NCI-H2196 treated with DMSO at 0.1 percent for 48 hours (cell line): ENCODE data around the gene WNT10A.
A peak's percentile ranks its signal among the peaks of the same experiment; 100 is the strongest.

Experiments used
- DNase-seq: peaks from one replicate; lab custom pipeline; 2025; ENCODE audit not compliant: unreplicated experiment; lab: John Stamatoyannopoulos, UW

The WNT10A gene

GRCh38 chr2:218876562-218877219 is 4.0 kb upstream of the WNT10A start:
- DNase-seq, result peak; percentile 53

- DNase-seq, result no peak
Measured at GRCh38 chr2:218877331-218877730, 3.3 kb upstream of the WNT10A start.

GRCh38 chr2:218877891-218878290 is 2.8 kb upstream of the WNT10A start:
- DNase-seq, result no peak

GRCh38 chr2:218878486-218878885 is 2.2 kb upstream of the WNT10A start:
- no peak for DNase-seq

- DNase-seq, result no peak
Measured at GRCh38 chr2:218878926-218879761, 1.5 kb upstream of the WNT10A start.

- no peak for DNase-seq
Measured at GRCh38 chr2:218879776-218880101, 913 bp upstream of the WNT10A start.

GRCh38 chr2:218880859-218881594 is 375 bp downstream of the WNT10A start:
- no peak for DNase-seq

- DNase-seq, result no peak
Measured at GRCh38 chr2:218881744-218882460, 1.2 kb downstream of the WNT10A start.

GRCh38 chr2:218882461-218882816 is 1.8 kb downstream of the WNT10A start:
- no peak for DNase-seq

- no peak for DNase-seq
Measured at GRCh38 chr2:218882866-218883366, 2.3 kb downstream of the WNT10A start.

- no peak for DNase-seq
Measured at GRCh38 chr2:218883491-218884490, 3.1 kb downstream of the WNT10A start.

- DNase-seq, result no peak
Measured at GRCh38 chr2:218884519-218884918, 3.9 kb downstream of the WNT10A start.

- DNase-seq, result peak; percentile 74
Measured at GRCh38 chr2:218885981-218886947, 5.6 kb downstream of the WNT10A start.

- DNase-seq, result no peak
Measured at GRCh38 chr2:218887079-218887478, 6.4 kb downstream of the WNT10A start.

GRCh38 chr2:218888341-218888740 is 7.7 kb downstream of the WNT10A start:
- DNase-seq, result no peak

- no peak for DNase-seq
Measured at GRCh38 chr2:218889937-218890336, 9.3 kb downstream of the WNT10A start.

- no peak for DNase-seq
Measured at GRCh38 chr2:218890369-218890768, 9.7 kb downstream of the WNT10A start.

GRCh38 chr2:218891275-218892135 is 10.9 kb downstream of the WNT10A start:
- no peak for DNase-seq
